ENCODE measurements around the gene VPS37C. TPM values are rescaled to one million over a fixed set of nuclear protein-coding genes. Genes with fewer than 3 reads are reported as not detected.
A peak's percentile ranks its signal among the peaks of the same experiment; 100 is the strongest.

The VPS37C gene
- total and polyA plus RNA-seq, 2 of the 13 experiments (the other 11 are each of a cell fraction or from before 2014, with no cell fraction given): 7.5 to 8.8 TPM

GRCh38 chr11:61129639-61130523 is 31.3 kb downstream of the VPS37C start (continued):
- TF ChIP-seq ZNF414 (CRISPR knock-in tag; IDR thresholded peaks at IDR 0.05) (no peak), GATAD2A (CRISPR knock-in tag; IDR thresholded peaks at IDR 0.05) (peak; percentile 76), PITX1 (CRISPR knock-in tag; IDR thresholded peaks at IDR 0.05) (no peak), TARDBP (CRISPR knock-in tag; IDR thresholded peaks at IDR 0.05) (peak; percentile 74; the same call in 1 of the 2 replicates), MEIS2 (CRISPR knock-in tag; IDR thresholded peaks at IDR 0.05) (peak; percentile 83; the same call in 1 of the 2 replicates), SIN3B (IDR thresholded peaks at IDR 0.05; ENCODE audit: low read length) (no peak), MEIS1 (CRISPR knock-in tag; IDR thresholded peaks at IDR 0.05; ENCODE audit: borderline replicate concordance) (peak; percentile 67; the same call in 1 of the 2 replicates), SIX4 (CRISPR knock-in tag; IDR thresholded peaks at IDR 0.05) (peak; percentile 53; the same call in 1 of the 2 replicates), ZFP82 (CRISPR knock-in tag; IDR thresholded peaks at IDR 0.05; ENCODE audit: borderline replicate concordance) (no peak), NFYC (CRISPR knock-in tag; IDR thresholded peaks at IDR 0.05) (peak; percentile 66), ZNF260 (CRISPR knock-in tag; IDR thresholded peaks at IDR 0.05; ENCODE audit: borderline replicate concordance, low read depth) (no peak), NFKB2 (CRISPR knock-in tag; IDR thresholded peaks at IDR 0.05; ENCODE audit: borderline replicate concordance) (peak; percentile 58; the same call in 1 of the 2 replicates), PLRG1 (conservative IDR thresholded peaks at IDR 0.05) (no peak), MED1 (CRISPR knock-in tag; IDR thresholded peaks at IDR 0.05) (peak; percentile 57), AFF4 (CRISPR knock-in tag; IDR thresholded peaks at IDR 0.05) (no peak), ZNF710 (CRISPR knock-in tag; IDR thresholded peaks at IDR 0.05; ENCODE audit: borderline replicate concordance) (peak; percentile 74; the same call in 1 of the 2 replicates), KMT2A (CRISPR knock-in tag; IDR thresholded peaks at IDR 0.05) (no peak)
- TF ChIP-seq, protein P1, sequence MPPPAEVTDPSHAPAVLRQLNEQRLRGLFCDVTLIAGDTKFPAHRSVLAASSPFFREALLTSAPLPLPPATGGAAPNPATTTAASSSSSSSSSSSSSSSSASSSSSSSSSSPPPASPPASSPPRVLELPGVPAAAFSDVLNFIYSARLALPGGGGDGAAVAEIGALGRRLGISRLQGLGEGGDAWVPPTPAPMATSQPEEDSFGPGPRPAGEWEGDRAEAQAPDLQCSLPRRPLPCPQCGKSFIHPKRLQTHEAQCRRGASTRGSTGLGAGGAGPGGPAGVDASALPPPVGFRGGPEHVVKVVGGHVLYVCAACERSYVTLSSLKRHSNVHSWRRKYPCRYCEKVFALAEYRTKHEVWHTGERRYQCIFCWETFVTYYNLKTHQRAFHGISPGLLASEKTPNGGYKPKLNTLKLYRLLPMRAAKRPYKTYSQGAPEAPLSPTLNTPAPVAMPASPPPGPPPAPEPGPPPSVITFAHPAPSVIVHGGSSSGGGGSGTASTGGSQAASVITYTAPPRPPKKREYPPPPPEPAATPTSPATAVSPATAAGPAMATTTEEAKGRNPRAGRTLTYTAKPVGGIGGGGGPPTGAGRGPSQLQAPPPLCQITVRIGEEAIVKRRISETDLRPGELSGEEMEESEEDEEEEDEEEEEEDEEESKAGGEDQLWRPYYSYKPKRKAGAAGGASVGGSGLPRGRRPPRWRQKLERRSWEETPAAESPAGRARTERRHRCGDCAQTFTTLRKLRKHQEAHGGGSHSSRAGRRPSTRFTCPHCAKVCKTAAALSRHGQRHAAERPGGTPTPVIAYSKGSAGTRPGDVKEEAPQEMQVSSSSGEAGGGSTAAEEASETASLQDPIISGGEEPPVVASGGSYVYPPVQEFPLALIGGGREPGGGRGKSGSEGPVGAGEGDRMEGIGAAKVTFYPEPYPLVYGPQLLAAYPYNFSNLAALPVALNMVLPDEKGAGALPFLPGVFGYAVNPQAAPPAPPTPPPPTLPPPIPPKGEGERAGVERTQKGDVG (CRISPR knock-in tag; IDR thresholded peaks at IDR 0.05; ENCODE audit: borderline replicate concordance): no peak
- TF ChIP-seq, protein P2, sequence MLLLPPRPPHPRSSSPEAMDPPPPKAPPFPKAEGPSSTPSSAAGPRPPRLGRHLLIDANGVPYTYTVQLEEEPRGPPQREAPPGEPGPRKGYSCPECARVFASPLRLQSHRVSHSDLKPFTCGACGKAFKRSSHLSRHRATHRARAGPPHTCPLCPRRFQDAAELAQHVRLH (CRISPR knock-in tag; IDR thresholded peaks at IDR 0.05; ENCODE audit: borderline replicate concordance, low read depth): peak; percentile 94

All from HepG2 (cell line).